ENCODE measurements around the gene ENO2.

The ENO2 gene

GRCh38 chr12:6938353-6939190 lies 24.2 kb downstream of the ENO2 start:
- H3K27me3 ChIP-seq (ENCODE audit: control insufficient read depth, insufficient read depth, low read length), result no peaks in the 10 kb centered on the region
- peaks cover 53% of the 10 kb centered on the region for H3K36me3 ChIP-seq (ENCODE audit: control insufficient read depth, insufficient read depth, low read length)
- peaks cover 17% of the 10 kb centered on the region for H3K4me1 ChIP-seq (ENCODE audit: control insufficient read depth, insufficient read depth, low read length)
- no peaks in the 10 kb centered on the region for H3K9me3 ChIP-seq (ENCODE audit: control insufficient read depth, insufficient read depth, low read depth, low read length)
- peak overlapping the region; percentile 65 for H3K27ac ChIP-seq (ENCODE audit: low read depth, low read length)
- H3K9ac ChIP-seq (ENCODE audit: low read length), result peak overlapping the region; percentile 99
- H3K4me3 ChIP-seq (ENCODE audit: low read depth, low read length), result peak overlapping the region; percentile 71

GRCh38 chr12:6939191-6939540 lies 24.8 kb downstream of the ENO2 start:
- peaks cover 47% of the 10 kb centered on the region for H3K36me3 ChIP-seq (ENCODE audit: control insufficient read depth, insufficient read depth, low read length)
- peaks cover 17% of the 10 kb centered on the region for H3K4me1 ChIP-seq (ENCODE audit: control insufficient read depth, insufficient read depth, low read length)
- H3K9me3 ChIP-seq (ENCODE audit: control insufficient read depth, insufficient read depth, low read depth, low read length), result no peaks in the 10 kb centered on the region
- no peak overlapping the region for H3K4me3 ChIP-seq (ENCODE audit: low read depth, low read length)
- no peak overlapping the region for H3K27ac ChIP-seq (ENCODE audit: low read depth, low read length)
- H3K27me3 ChIP-seq (ENCODE audit: control insufficient read depth, insufficient read depth, low read length), result no peaks in the 10 kb centered on the region
- no peak overlapping the region for H3K9ac ChIP-seq (ENCODE audit: low read length)

- H3K9ac ChIP-seq (ENCODE audit: low read length), result no peak overlapping the region
- H3K36me3 ChIP-seq (ENCODE audit: control insufficient read depth, insufficient read depth, low read length), result peaks cover 28% of the 10 kb centered on the region
- no peak overlapping the region for H3K27ac ChIP-seq (ENCODE audit: low read depth, low read length)
- H3K9me3 ChIP-seq (ENCODE audit: control insufficient read depth, insufficient read depth, low read depth, low read length), result no peaks in the 10 kb centered on the region
- peaks cover 29% of the 10 kb centered on the region for H3K4me1 ChIP-seq (ENCODE audit: control insufficient read depth, insufficient read depth, low read length)
- H3K4me3 ChIP-seq (ENCODE audit: low read depth, low read length), result no peak overlapping the region
- no peaks in the 10 kb centered on the region for H3K27me3 ChIP-seq (ENCODE audit: control insufficient read depth, insufficient read depth, low read length)
Observed at GRCh38 chr12:6941267-6941666, 26.9 kb downstream of the ENO2 start.

GRCh38 chr12:6941782-6942181 lies 27.4 kb downstream of the ENO2 start:
- H3K27ac ChIP-seq (ENCODE audit: low read depth, low read length), result no peak overlapping the region
- no peak overlapping the region for H3K9ac ChIP-seq (ENCODE audit: low read length)
- H3K4me1 ChIP-seq (ENCODE audit: control insufficient read depth, insufficient read depth, low read length), result peaks cover 28% of the 10 kb centered on the region
- H3K36me3 ChIP-seq (ENCODE audit: control insufficient read depth, insufficient read depth, low read length), result peaks cover 26% of the 10 kb centered on the region
- H3K27me3 ChIP-seq (ENCODE audit: control insufficient read depth, insufficient read depth, low read length), result no peaks in the 10 kb centered on the region
- H3K9me3 ChIP-seq (ENCODE audit: control insufficient read depth, insufficient read depth, low read depth, low read length), result no peaks in the 10 kb centered on the region
- no peak overlapping the region for H3K4me3 ChIP-seq (ENCODE audit: low read depth, low read length)

- Histone ChIP-seq H3K4me1 (ENCODE audit: control insufficient read depth, insufficient read depth, low read length) (peaks cover 30% of the 10 kb centered on the region), H3K27ac (ENCODE audit: low read depth, low read length) (0 out of 2 replicates have a peak overlapping the region, but pooled peaks have one; percentile 99), H3K27me3 (ENCODE audit: control insufficient read depth, insufficient read depth, low read length) (no peaks in the 10 kb centered on the region), H3K4me3 (ENCODE audit: low read depth, low read length) (no peak overlapping the region), H3K9ac (ENCODE audit: low read length) (no peak overlapping the region), H3K9me3 (ENCODE audit: control insufficient read depth, insufficient read depth, low read depth, low read length) (no peaks in the 10 kb centered on the region), H3K36me3 (ENCODE audit: control insufficient read depth, insufficient read depth, low read length) (peaks cover 26% of the 10 kb centered on the region)
Observed at GRCh38 chr12:6942331-6942665, 27.9 kb downstream of the ENO2 start.

- H3K27me3 ChIP-seq (ENCODE audit: control insufficient read depth, insufficient read depth, low read length), result no peaks in the 10 kb centered on the region
- peaks cover 26% of the 10 kb centered on the region for H3K36me3 ChIP-seq (ENCODE audit: control insufficient read depth, insufficient read depth, low read length)
- H3K4me1 ChIP-seq (ENCODE audit: control insufficient read depth, insufficient read depth, low read length), result peaks cover 28% of the 10 kb centered on the region
- H3K9me3 ChIP-seq (ENCODE audit: control insufficient read depth, insufficient read depth, low read depth, low read length), result no peaks in the 10 kb centered on the region
- peak overlapping the region; percentile 94 for H3K9ac ChIP-seq (ENCODE audit: low read length)
- peak overlapping the region; percentile 84 for H3K4me3 ChIP-seq (ENCODE audit: low read depth, low read length)
- H3K27ac ChIP-seq (ENCODE audit: low read depth, low read length), result peak overlapping the region; percentile 99
Observed at GRCh38 chr12:6943389-6943721, 29.0 kb downstream of the ENO2 start.

- Histone ChIP-seq H3K27ac (ENCODE audit: low read depth, low read length) (peak within 1 kb of the TSS; percentile 99), H3K9me3 (ENCODE audit: control insufficient read depth, insufficient read depth, low read depth, low read length) (no peaks in the 10 kb centered on the region), H3K36me3 (ENCODE audit: control insufficient read depth, insufficient read depth, low read length) (peaks cover 25% of the 10 kb centered on the region), H3K27me3 (ENCODE audit: control insufficient read depth, insufficient read depth, low read length) (no peaks in the 10 kb centered on the region), H3K4me3 (ENCODE audit: low read depth, low read length) (peak within 1 kb of the TSS; percentile 84), H3K4me1 (ENCODE audit: control insufficient read depth, insufficient read depth, low read length) (peaks cover 24% of the 10 kb centered on the region), H3K9ac (ENCODE audit: low read length) (peak within 1 kb of the TSS; percentile 94)
Observed at GRCh38 chr12:6943722-6944380, 29.5 kb downstream of the ENO2 start, which contains the start of the genes C12orf57 and RNU7-1. TSS of gene C12orf57 (plus strand) at chr12:6944022. CDS start at chr12:6944122, 100 bp downstream. TSS of gene RNU7-1 (plus strand) at chr12:6943816.

- H3K4me1 ChIP-seq (ENCODE audit: control insufficient read depth, insufficient read depth, low read length), result peaks cover 24% of the 10 kb centered on the region
- H3K27ac ChIP-seq (ENCODE audit: low read depth, low read length), result peak overlapping the region; percentile 99
- H3K9me3 ChIP-seq (ENCODE audit: control insufficient read depth, insufficient read depth, low read depth, low read length), result no peaks in the 10 kb centered on the region
- no peaks in the 10 kb centered on the region for H3K27me3 ChIP-seq (ENCODE audit: control insufficient read depth, insufficient read depth, low read length)
- peaks cover 18% of the 10 kb centered on the region for H3K36me3 ChIP-seq (ENCODE audit: control insufficient read depth, insufficient read depth, low read length)
- H3K9ac ChIP-seq (ENCODE audit: low read length), result peak overlapping the region; percentile 94
- peak overlapping the region; percentile 84 for H3K4me3 ChIP-seq (ENCODE audit: low read depth, low read length)
Observed at GRCh38 chr12:6944381-6945186, 30.2 kb downstream of the ENO2 start.

- Histone ChIP-seq H3K4me3 (ENCODE audit: low read depth, low read length) (peak overlapping the region; percentile 84), H3K9me3 (ENCODE audit: control insufficient read depth, insufficient read depth, low read depth, low read length) (no peaks in the 10 kb centered on the region), H3K36me3 (ENCODE audit: control insufficient read depth, insufficient read depth, low read length) (peaks cover 12% of the 10 kb centered on the region), H3K9ac (ENCODE audit: low read length) (peak overlapping the region; percentile 21), H3K27me3 (ENCODE audit: control insufficient read depth, insufficient read depth, low read length) (no peaks in the 10 kb centered on the region), H3K4me1 (ENCODE audit: control insufficient read depth, insufficient read depth, low read length) (peaks cover 24% of the 10 kb centered on the region), H3K27ac (ENCODE audit: low read depth, low read length) (no peak overlapping the region)
Observed at GRCh38 chr12:6945613-6946012, 31.2 kb downstream of the ENO2 start.

- no peaks in the 10 kb centered on the region for H3K27me3 ChIP-seq (ENCODE audit: control insufficient read depth, insufficient read depth, low read length)
- peaks cover 30% of the 10 kb centered on the region for H3K4me1 ChIP-seq (ENCODE audit: control insufficient read depth, insufficient read depth, low read length)
- no peak overlapping the region for H3K27ac ChIP-seq (ENCODE audit: low read depth, low read length)
- peak overlapping the region; percentile 57 for H3K9ac ChIP-seq (ENCODE audit: low read length)
- H3K4me3 ChIP-seq (ENCODE audit: low read depth, low read length), result peak overlapping the region; percentile 84
- H3K9me3 ChIP-seq (ENCODE audit: control insufficient read depth, insufficient read depth, low read depth, low read length), result no peaks in the 10 kb centered on the region
- peaks cover 6% of the 10 kb centered on the region for H3K36me3 ChIP-seq (ENCODE audit: control insufficient read depth, insufficient read depth, low read length)
Observed at GRCh38 chr12:6946033-6946919, 31.9 kb downstream of the ENO2 start.
